ENCODE measurements around the gene FGD2. TPM values are rescaled to one million over a fixed set of nuclear protein-coding genes. Genes with fewer than 3 reads are reported as not detected.

FGD2 gene
- polyA plus RNA-seq, 1 experiment, result not detected

DNA sequence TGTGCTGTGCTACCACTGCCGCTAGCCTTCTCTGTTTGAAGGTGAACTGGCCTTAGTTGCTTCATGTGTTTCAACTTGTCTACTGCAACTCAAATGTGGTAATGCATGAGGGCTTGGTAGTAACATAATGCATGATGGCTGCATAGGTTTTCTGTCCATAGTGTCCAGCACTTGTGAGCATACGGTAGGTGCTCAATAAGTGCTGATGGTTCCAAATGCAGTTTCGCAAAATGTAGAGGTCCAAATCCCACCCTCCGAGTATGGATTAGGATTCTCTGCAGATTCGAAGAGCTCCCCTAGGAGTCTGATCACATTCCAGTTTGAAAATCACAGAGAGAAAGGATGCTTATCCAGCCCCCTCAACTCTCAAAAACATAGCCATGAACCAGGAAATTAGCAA lies 64.2 kb downstream of the FGD2 start:
- POLR2A ChIA-PET, result interaction anchor here (0.6 kb wide), 1 partner anchor 403 kb away, joined by 3 read pairs; no protein-coding TSS in a partner anchor
- H3K36me3 ChIP-seq (ENCODE audit: control insufficient read depth, insufficient read depth, low read length), result no peaks in the 10 kb centered on the region
- CTCF ChIA-PET, result interaction anchor here (0.6 to 3.6 kb wide), 4 partner anchors 11 to 123 kb away, joined by 3 to 30 read pairs (median 3); no protein-coding TSS in a partner anchor

DNA sequence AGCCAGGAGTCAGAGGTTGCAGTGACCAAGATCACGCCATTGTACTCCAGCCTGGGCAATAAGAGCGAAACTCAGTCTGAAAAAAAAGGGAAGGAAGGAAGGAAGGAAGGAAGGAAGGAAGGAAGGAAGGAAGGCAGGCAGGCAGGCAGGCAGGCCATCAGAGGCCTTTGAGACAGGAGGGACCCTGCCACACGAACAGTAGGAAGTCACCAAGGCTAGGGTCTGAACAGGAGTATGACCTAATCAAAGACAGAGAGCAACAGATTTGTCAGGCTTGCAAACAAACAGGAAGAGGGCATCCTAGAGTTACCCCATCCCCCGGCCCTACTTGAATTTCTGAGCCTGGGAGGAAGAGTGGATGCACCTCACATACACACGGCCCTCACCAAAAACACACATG lies 67.1 kb downstream of the FGD2 start:
- Histone ChIP-seq H3K36me3 (ENCODE audit: control insufficient read depth, insufficient read depth, low read length) (no peaks in the 10 kb centered on the region), H3K4me3 (ENCODE audit: low read depth, low read length) (no peak overlapping the region), H3K27me3 (ENCODE audit: control insufficient read depth, insufficient read depth, low read length) (peaks cover 1% of the 10 kb centered on the region; the same call in 1 of the 2 replicates)
- DNase-seq (ENCODE audit: low read depth), result no peak
- ChIA-PET CTCF (interaction anchor here (1.6 to 3.6 kb wide), 4 partner anchors 11 to 99 kb away, joined by 7 to 30 read pairs (median 14); no protein-coding TSS in a partner anchor), POLR2A (no interaction called here)
- TF ChIP-seq, protein P1, sequence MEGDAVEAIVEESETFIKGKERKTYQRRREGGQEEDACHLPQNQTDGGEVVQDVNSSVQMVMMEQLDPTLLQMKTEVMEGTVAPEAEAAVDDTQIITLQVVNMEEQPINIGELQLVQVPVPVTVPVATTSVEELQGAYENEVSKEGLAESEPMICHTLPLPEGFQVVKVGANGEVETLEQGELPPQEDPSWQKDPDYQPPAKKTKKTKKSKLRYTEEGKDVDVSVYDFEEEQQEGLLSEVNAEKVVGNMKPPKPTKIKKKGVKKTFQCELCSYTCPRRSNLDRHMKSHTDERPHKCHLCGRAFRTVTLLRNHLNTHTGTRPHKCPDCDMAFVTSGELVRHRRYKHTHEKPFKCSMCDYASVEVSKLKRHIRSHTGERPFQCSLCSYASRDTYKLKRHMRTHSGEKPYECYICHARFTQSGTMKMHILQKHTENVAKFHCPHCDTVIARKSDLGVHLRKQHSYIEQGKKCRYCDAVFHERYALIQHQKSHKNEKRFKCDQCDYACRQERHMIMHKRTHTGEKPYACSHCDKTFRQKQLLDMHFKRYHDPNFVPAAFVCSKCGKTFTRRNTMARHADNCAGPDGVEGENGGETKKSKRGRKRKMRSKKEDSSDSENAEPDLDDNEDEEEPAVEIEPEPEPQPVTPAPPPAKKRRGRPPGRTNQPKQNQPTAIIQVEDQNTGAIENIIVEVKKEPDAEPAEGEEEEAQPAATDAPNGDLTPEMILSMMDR (IDR thresholded peaks at IDR 0.05; ENCODE audit: insufficient read depth, low read depth, low read length), result no peak

More for the DNA sequence above, 64.2 kb downstream of the FGD2 start:
- TF ChIP-seq, protein P1 (IDR thresholded peaks at IDR 0.05; ENCODE audit: insufficient read depth, low read depth, low read length), result no peak
- Histone ChIP-seq H3K4me3 (ENCODE audit: low read depth, low read length) (no peak overlapping the region), H3K27me3 (ENCODE audit: control insufficient read depth, insufficient read depth, low read length) (peaks cover 1% of the 10 kb centered on the region; the same call in 1 of the 2 replicates)
- no peak for DNase-seq (ENCODE audit: low read depth)

DNA sequence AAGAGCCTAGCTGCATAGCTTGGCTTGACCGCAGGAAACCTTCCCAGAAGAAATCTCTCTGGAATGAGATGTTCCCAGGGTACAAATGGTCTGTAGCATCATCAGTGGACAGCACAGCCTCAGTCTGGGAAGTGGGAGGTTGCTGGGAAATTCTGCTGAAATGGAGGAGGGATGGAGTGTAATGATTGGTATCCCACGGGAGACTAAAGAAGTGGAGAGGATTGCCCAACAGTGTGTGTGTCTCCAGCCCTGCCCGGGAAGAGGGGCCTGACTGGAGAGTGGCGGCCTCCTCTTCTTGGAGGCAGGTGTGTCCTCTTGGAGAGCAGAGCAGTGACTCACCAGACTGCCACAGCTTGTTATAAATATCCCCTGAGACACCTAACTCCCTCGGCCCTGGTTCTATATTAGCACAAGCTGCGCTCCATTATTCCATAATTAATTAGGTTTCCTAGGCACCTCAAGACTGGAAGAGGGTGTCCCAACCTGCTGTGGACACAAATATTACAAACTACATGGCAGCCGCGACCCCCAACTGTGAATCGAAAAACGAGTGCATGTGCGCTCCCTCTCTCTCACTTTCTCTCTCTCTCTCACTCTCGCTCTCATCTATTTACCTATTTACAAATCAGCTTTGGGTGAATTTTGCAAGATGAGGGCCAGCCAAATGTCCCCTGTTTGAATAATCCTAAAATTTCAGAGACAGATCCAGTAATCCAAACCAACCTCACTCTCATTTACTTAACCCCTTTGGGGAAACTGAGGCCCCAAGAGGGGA lies 68.8 kb downstream of the FGD2 start:
- TF ChIP-seq, protein P1 (IDR thresholded peaks at IDR 0.05; ENCODE audit: insufficient read depth, low read depth, low read length), result no peak
- CTCF ChIA-PET, result no interaction called here
- POLR2A ChIA-PET, result no interaction called here
- no peak for DNase-seq (ENCODE audit: low read depth)
- Histone ChIP-seq H3K4me3 (ENCODE audit: low read depth, low read length) (no peak overlapping the region), H3K27me3 (ENCODE audit: control insufficient read depth, insufficient read depth, low read length) (peaks cover 1% of the 10 kb centered on the region; the same call in 1 of the 2 replicates), H3K36me3 (ENCODE audit: control insufficient read depth, insufficient read depth, low read length) (no peaks in the 10 kb centered on the region)

DNA sequence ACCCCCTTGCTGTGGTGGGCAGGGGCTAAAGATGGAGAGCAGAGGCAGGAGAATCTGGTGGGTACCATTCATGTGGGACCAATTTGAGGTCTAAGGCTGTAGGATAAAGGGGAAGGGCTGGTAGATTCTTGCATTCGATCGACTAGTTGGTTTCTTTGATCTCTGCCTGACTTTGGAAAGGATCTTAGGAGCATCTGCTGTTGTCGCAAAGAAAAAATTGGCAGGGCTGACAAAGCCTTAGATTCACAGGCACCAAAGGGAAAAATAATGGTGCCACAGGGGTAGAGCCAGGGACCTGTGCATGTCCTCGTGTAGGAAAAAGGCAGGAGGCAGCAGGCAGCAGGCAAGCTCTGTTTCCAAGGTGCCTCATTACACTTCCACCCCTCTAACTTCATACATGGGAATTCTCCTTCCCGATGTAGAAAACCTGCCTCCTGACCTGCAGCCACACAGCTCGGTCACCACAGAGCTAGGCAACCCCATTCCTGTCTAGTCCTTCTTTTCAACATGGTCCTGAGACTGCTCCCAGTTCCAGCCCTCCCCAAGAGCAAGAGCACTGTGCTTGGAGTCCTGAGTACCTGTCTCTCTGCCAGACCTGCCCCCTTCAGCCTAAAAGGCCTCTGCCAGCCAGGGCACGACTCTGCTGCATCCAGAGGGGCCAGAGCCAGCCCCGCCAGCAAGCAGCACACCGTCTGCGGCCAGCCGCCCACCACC lies 71.9 kb downstream of the FGD2 start:
- POLR2A ChIA-PET, result interaction anchor here (1.0 kb wide), 1 partner anchor 12 kb away, joined by 4 read pairs; no protein-coding TSS in a partner anchor

More for the DNA sequence above, 71.9 kb downstream of the FGD2 start:
- TF ChIP-seq, protein P1 (IDR thresholded peaks at IDR 0.05; ENCODE audit: insufficient read depth, low read depth, low read length), result no peak
- DNase-seq (ENCODE audit: low read depth), result no peak
- CTCF ChIA-PET, result interaction anchor here (0.7 to 1.5 kb wide), 5 partner anchors 11 to 94 kb away, joined by 3 to 5 read pairs (median 3); no protein-coding TSS in a partner anchor
- Histone ChIP-seq H3K36me3 (ENCODE audit: control insufficient read depth, insufficient read depth, low read length) (no peaks in the 10 kb centered on the region), H3K4me3 (ENCODE audit: low read depth, low read length) (no peak overlapping the region), H3K27me3 (ENCODE audit: control insufficient read depth, insufficient read depth, low read length) (peaks cover 3% of the 10 kb centered on the region; the same call in 1 of the 2 replicates)

All from BJ (cell line).